Measurements from ENCODE around the gene UBE2E2.
A peak's percentile ranks its signal among the peaks of the same experiment; 100 is the strongest.

UBE2E2 gene

DNA sequence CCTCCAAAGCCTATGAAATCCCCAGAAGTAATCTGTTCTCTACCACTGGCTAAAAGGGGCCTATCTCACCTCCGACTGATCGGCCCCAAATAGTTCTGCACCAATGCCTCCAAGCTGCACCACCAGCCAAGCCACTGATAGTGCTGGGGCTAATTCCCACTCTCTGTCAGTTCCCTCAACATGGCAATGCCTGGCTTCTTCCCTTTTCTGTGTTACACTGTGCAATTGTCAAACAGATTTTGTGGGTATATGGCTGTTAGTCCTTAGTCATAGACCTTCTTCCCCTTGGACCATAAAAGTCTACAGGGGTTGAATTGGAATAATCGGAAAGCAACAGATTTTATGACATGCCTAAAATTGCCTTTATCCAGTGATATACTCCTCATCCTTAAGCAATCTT is 9.3 kb upstream of the UBE2E2 start:
- Histone ChIP-seq H3K27me3 (ENCODE audit: insufficient read depth, low read length) (no peaks in the 10 kb centered on the region), H3K9me3 (ENCODE audit: insufficient read depth, low read depth, low read length) (no peaks in the 10 kb centered on the region)
- 93% methylated on average over 3 of the region's 3 CpGs for WGBS

DNA sequence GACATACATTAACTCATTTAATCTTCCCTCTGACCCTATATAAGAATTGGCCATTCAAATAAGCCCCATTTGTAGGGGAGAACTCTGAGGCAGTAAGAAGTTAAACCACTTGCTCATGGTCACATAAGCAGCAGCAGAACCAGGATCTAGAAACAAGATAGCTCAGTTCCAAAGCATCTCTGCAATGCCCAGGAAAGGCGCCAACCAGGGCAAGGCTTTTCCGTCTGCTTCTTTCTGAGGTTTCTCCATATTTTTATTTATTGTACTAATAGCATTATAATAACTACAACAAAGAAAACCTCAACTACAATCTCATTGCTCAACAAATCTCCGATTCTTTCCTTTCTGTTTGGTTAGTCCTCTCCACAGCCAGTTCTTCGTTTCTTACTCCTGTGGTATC is 4.3 kb upstream of the UBE2E2 start:
- Histone ChIP-seq H3K27me3 (ENCODE audit: insufficient read depth, low read length) (peaks cover 21% of the 10 kb centered on the region), H3K4me3 (ENCODE audit: low read length) (no peak overlapping the region), H3K9me3 (ENCODE audit: insufficient read depth, low read depth, low read length) (no peaks in the 10 kb centered on the region), H3K9ac (ENCODE audit: low read depth, low read length) (no peak overlapping the region), H3K36me3 (ENCODE audit: insufficient read depth, low read length) (no peaks in the 10 kb centered on the region), H3K27ac (ENCODE audit: low read depth, low read length) (no peak overlapping the region), H3K4me1 (ENCODE audit: insufficient read depth, low read length) (no peaks in the 10 kb centered on the region)
- 95% methylated on average over 3 of the region's 4 CpGs for WGBS

More for the DNA sequence above, 9.3 kb upstream of the UBE2E2 start:
- no peak overlapping the region for H3K4me3 ChIP-seq (ENCODE audit: low read length)
- H3K27ac ChIP-seq (ENCODE audit: low read depth, low read length), result no peak overlapping the region
- H3K36me3 ChIP-seq (ENCODE audit: insufficient read depth, low read length), result no peaks in the 10 kb centered on the region
- no peak overlapping the region for H3K9ac ChIP-seq (ENCODE audit: low read depth, low read length)
- no peaks in the 10 kb centered on the region for H3K4me1 ChIP-seq (ENCODE audit: insufficient read depth, low read length)

DNA sequence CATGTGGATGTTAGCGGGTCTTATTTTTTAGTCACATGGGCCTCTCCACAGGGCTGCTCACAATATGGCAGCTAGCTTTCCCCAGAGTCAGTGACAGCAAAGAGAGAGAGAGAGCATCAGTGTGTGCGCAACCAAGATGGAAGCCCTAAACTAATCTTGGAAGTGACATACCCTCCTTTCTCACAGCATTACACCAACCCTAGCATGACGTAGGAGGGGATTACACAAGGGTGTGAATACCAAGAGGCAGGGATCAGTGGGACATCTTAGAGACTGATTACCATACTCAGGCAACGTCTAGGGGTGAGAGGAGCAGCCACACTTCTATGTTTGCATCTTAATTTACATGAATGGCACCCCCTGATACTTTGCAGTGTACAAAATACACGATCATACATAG is 3.5 kb upstream of the UBE2E2 start:
- peaks cover 21% of the 10 kb centered on the region for H3K27me3 ChIP-seq (ENCODE audit: insufficient read depth, low read length)
- no peak overlapping the region for H3K4me3 ChIP-seq (ENCODE audit: low read length)
- H3K36me3 ChIP-seq (ENCODE audit: insufficient read depth, low read length), result no peaks in the 10 kb centered on the region
- H3K9me3 ChIP-seq (ENCODE audit: insufficient read depth, low read depth, low read length), result no peaks in the 10 kb centered on the region
- H3K4me1 ChIP-seq (ENCODE audit: insufficient read depth, low read length), result peaks cover 5% of the 10 kb centered on the region
- no peak overlapping the region for H3K9ac ChIP-seq (ENCODE audit: low read depth, low read length)
- H3K27ac ChIP-seq (ENCODE audit: low read depth, low read length), result no peak overlapping the region
- WGBS, result 67% methylated on average over 4 of the region's 5 CpGs

DNA sequence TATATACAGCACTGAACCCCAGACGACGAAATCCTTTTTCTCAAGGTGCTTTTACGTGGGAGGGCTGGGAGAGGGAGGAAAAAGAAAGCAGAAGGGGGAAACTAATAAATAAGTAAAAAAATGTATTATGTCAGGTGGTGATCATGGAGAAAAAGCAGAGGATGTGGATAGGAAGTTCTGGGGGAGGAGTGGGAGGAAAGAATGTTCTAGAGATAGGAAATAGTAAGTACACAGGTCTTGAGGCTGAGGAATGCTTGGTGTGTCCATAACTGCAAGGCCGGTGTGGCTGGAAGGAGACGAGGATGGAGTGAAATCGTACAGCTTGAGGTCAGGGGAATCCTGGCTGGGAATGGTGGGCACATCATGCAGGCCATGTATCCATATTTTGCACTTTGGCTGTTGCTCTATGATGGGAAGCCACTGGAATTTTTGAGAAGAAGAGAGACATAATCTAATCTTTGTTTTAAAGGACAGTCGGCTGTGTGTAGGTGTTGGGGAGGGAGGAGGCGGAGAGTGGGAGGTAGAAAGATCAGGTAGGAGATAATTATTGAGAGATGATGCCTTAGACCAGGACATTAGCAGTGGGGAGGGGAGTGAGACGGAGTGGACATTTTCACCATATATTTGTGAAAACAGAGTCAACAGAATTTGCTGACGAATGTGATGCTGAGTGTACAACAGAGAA is 1.8 kb upstream of the UBE2E2 start:
- H3K9me3 ChIP-seq (ENCODE audit: insufficient read depth, low read depth, low read length), result no peaks in the 10 kb centered on the region
- H3K4me1 ChIP-seq (ENCODE audit: insufficient read depth, low read length), result peaks cover 8% of the 10 kb centered on the region
- 89% methylated on average over 10 of the region's 10 CpGs for WGBS
- no peaks in the 10 kb centered on the region for H3K36me3 ChIP-seq (ENCODE audit: insufficient read depth, low read length)
- no peak overlapping the region for H3K4me3 ChIP-seq (ENCODE audit: low read length)
- no peak overlapping the region for H3K27ac ChIP-seq (ENCODE audit: low read depth, low read length)
- no peak overlapping the region for H3K9ac ChIP-seq (ENCODE audit: low read depth, low read length)
- peaks cover 21% of the 10 kb centered on the region for H3K27me3 ChIP-seq (ENCODE audit: insufficient read depth, low read length)

- Histone ChIP-seq H3K9me3 (ENCODE audit: insufficient read depth, low read depth, low read length) (no peaks in the 10 kb centered on the region), H3K27ac (ENCODE audit: low read depth, low read length) (no peak overlapping the region), H3K4me3 (ENCODE audit: low read length) (peak overlapping the region; percentile 96), H3K27me3 (ENCODE audit: insufficient read depth, low read length) (peaks cover 21% of the 10 kb centered on the region), H3K36me3 (ENCODE audit: insufficient read depth, low read length) (no peaks in the 10 kb centered on the region), H3K9ac (ENCODE audit: low read depth, low read length) (peak overlapping the region; percentile 50), H3K4me1 (ENCODE audit: insufficient read depth, low read length) (peaks cover 11% of the 10 kb centered on the region)
- WGBS, result 6% methylated on average over 40 of the region's 41 CpGs
Observed at GRCh38 chr3:23202203-23202920, 765 bp upstream of the UBE2E2 start.

- Histone ChIP-seq H3K9ac (ENCODE audit: low read depth, low read length) (peak overlapping the region; percentile 83), H3K4me1 (ENCODE audit: insufficient read depth, low read length) (peaks cover 15% of the 10 kb centered on the region), H3K27ac (ENCODE audit: low read depth, low read length) (no peak overlapping the region), H3K36me3 (ENCODE audit: insufficient read depth, low read length) (0 out of 2 replicates have a peak, but pooled peaks cover 2% of the 10 kb centered on the region), H3K27me3 (ENCODE audit: insufficient read depth, low read length) (peaks cover 21% of the 10 kb centered on the region), H3K4me3 (ENCODE audit: low read length) (peak overlapping the region; percentile 96), H3K9me3 (ENCODE audit: insufficient read depth, low read depth, low read length) (no peaks in the 10 kb centered on the region)
- under 1% methylated on average over 19 of the region's 19 CpGs for WGBS
Observed at GRCh38 chr3:23203708-23204330, 692 bp downstream of the UBE2E2 start.

GRCh38 chr3:23206366-23206765 is 3.2 kb downstream of the UBE2E2 start:
- Histone ChIP-seq H3K4me1 (ENCODE audit: insufficient read depth, low read length) (peaks cover 15% of the 10 kb centered on the region), H3K9me3 (ENCODE audit: insufficient read depth, low read depth, low read length) (no peaks in the 10 kb centered on the region), H3K4me3 (ENCODE audit: low read length) (no peak overlapping the region), H3K27ac (ENCODE audit: low read depth, low read length) (no peak overlapping the region), H3K27me3 (ENCODE audit: insufficient read depth, low read length) (peaks cover 11% of the 10 kb centered on the region), H3K9ac (ENCODE audit: low read depth, low read length) (no peak overlapping the region), H3K36me3 (ENCODE audit: insufficient read depth, low read length) (0 out of 2 replicates have a peak, but pooled peaks cover 7% of the 10 kb centered on the region)
- WGBS, result 86% methylated on average over 3 of the region's 3 CpGs

GRCh38 chr3:23209103-23209502 is 6.0 kb downstream of the UBE2E2 start:
- Histone ChIP-seq H3K4me3 (ENCODE audit: low read length) (no peak overlapping the region), H3K27ac (ENCODE audit: low read depth, low read length) (no peak overlapping the region), H3K9ac (ENCODE audit: low read depth, low read length) (no peak overlapping the region), H3K9me3 (ENCODE audit: insufficient read depth, low read depth, low read length) (no peaks in the 10 kb centered on the region), H3K36me3 (ENCODE audit: insufficient read depth, low read length) (0 out of 2 replicates have a peak, but pooled peaks cover 7% of the 10 kb centered on the region), H3K4me1 (ENCODE audit: insufficient read depth, low read length) (peaks cover 15% of the 10 kb centered on the region), H3K27me3 (ENCODE audit: insufficient read depth, low read length) (no peaks in the 10 kb centered on the region)
- 6% methylated on average over 1 of the region's 1 CpG for WGBS

GRCh38 chr3:23209747-23210487 is 6.8 kb downstream of the UBE2E2 start:
- Histone ChIP-seq H3K27ac (ENCODE audit: low read depth, low read length) (no peak overlapping the region), H3K27me3 (ENCODE audit: insufficient read depth, low read length) (no peaks in the 10 kb centered on the region), H3K36me3 (ENCODE audit: insufficient read depth, low read length) (0 out of 2 replicates have a peak, but pooled peaks cover 7% of the 10 kb centered on the region), H3K9me3 (ENCODE audit: insufficient read depth, low read depth, low read length) (no peaks in the 10 kb centered on the region), H3K4me1 (ENCODE audit: insufficient read depth, low read length) (peaks cover 8% of the 10 kb centered on the region; the same call in 1 of the 2 replicates), H3K4me3 (ENCODE audit: low read length) (no peak overlapping the region), H3K9ac (ENCODE audit: low read depth, low read length) (no peak overlapping the region)
- 86% methylated on average over 4 of the region's 4 CpGs for WGBS

DNA sequence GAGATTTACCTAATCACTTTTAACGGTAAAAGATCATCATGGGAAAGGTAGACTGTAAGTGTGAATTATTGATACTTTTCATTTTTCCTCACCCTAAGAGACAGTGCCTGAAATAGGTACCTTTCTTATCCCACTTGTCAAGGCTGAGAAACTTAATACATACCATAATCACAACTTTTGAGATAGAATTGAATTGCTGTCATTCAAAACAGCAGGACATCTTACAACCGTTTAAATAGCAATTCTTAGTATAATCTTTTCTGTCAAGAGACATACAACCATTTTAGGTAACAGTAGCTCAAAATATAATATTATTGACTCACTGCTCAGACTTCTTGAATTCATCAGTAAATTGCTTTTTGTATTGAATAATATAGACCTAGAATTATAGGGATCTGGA is 10.7 kb downstream of the UBE2E2 start:
- H3K27me3 ChIP-seq (ENCODE audit: insufficient read depth, low read length), result no peaks in the 10 kb centered on the region
- no peaks in the 10 kb centered on the region for H3K9me3 ChIP-seq (ENCODE audit: insufficient read depth, low read depth, low read length)
- H3K9ac ChIP-seq (ENCODE audit: low read depth, low read length), result no peak overlapping the region
- WGBS, result 78% methylated on average over 1 of the region's 2 CpGs
- no peaks in the 10 kb centered on the region for H3K4me1 ChIP-seq (ENCODE audit: insufficient read depth, low read length)
- H3K36me3 ChIP-seq (ENCODE audit: insufficient read depth, low read length), result 0 out of 2 replicates have a peak, but pooled peaks cover 5% of the 10 kb centered on the region
- H3K4me3 ChIP-seq (ENCODE audit: low read length), result no peak overlapping the region
- H3K27ac ChIP-seq (ENCODE audit: low read depth, low read length), result no peak overlapping the region
